GM12875 (cell line): ENCODE data around the gene BTRC.

Experiments
- H3K4me3 ChIP-seq: one replicate; pipeline ENCODE4 v1.5.1; 2011; ENCODE audit warnings: low read depth, low read length, control low read depth
- TF ChIP-seq, protein P1 (sequence below): IDR thresholded peaks from 2 replicates; pipeline ENCODE4 v1.5.1; 2011; ENCODE audit warnings: low read depth, mild to moderate bottlenecking, control low read depth, inconsistent platforms, low read length, moderate library complexity, borderline replicate concordance; ENCODE audit not compliant: insufficient read depth

Gene BTRC

DNA sequence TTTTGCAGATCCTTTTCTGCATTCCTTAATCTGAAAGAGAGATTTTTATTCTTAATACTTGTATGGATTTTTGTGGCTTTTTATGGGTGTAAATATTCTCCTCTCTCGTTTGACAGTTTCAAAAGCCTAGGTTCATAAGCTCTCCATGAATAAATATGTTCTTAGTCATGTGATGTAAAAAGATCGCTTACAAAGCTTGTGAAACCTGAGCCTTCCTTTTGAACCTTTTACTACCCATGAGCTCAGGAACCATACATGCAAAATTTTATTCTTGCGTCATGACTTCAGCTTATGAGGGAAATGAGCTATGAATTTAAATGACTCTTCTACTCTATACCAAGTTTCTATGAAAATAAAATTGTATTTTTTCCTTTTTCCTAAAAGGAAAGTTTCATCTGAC is 135.4 kb downstream of the BTRC start:
- TF ChIP-seq, protein P1, sequence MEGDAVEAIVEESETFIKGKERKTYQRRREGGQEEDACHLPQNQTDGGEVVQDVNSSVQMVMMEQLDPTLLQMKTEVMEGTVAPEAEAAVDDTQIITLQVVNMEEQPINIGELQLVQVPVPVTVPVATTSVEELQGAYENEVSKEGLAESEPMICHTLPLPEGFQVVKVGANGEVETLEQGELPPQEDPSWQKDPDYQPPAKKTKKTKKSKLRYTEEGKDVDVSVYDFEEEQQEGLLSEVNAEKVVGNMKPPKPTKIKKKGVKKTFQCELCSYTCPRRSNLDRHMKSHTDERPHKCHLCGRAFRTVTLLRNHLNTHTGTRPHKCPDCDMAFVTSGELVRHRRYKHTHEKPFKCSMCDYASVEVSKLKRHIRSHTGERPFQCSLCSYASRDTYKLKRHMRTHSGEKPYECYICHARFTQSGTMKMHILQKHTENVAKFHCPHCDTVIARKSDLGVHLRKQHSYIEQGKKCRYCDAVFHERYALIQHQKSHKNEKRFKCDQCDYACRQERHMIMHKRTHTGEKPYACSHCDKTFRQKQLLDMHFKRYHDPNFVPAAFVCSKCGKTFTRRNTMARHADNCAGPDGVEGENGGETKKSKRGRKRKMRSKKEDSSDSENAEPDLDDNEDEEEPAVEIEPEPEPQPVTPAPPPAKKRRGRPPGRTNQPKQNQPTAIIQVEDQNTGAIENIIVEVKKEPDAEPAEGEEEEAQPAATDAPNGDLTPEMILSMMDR, result no peak
- H3K4me3 ChIP-seq, result no peak overlapping the region

DNA sequence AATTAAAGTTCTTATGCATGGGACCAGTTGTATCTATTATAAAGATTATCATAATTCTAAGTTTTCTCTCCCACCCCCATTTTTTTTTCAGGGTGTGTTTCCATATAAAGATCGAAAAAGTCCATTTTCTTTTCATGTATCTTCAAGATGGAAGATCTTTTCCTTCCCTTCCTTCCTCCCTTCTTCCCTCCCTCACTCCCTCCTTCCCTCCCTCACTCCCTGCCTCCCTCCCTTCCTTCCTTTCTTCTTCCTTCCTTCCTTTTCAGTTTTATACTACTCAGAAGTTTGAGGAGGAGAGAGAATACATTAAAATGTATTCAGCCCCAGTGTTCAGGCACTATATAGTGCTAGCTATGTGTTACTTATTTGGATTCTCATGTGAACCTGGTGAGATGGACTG is 136.1 kb downstream of the BTRC start:
- no peak overlapping the region for H3K4me3 ChIP-seq
- TF ChIP-seq, protein P1, result no peak

DNA sequence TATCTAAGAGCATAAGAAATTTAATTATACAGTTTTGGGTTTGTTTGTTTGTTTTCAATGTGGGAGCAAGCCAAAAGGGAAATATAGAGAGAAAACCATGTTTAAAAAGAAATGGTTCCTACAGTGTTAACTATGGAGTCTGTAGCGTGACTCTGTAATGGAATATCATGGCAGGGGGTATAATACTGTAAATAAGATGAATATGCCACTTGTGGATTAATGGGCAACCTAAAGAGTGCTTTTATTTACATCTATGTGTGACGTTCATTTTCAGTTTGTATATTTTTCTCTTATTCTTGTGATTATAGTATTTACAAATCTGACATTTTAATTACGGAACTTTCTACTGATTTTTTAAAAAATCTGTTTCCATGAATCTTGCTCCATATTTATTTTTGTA is 138.2 kb downstream of the BTRC start:
- no peak overlapping the region for H3K4me3 ChIP-seq
- TF ChIP-seq, protein P1, result no peak

DNA sequence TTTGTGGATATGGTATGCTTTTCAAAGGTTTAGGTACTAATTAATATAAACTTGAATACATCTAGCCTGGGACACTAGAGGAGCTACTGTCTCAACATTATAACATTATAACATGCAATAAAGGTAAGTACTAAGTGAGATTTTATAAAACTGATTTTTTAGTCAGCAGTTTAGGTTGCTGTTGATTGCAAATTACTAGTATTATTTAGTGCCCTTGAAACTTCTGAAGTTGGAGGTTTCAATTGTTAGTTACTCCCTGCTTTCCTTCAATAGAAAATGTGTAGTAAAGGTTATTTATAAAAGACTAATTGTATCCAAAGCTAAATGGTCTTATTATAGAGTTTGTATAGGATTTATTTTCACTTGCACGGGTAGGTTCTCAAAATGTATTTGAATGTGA is 138.8 kb downstream of the BTRC start:
- no peak overlapping the region for H3K4me3 ChIP-seq
- TF ChIP-seq, protein P1, result no peak

DNA sequence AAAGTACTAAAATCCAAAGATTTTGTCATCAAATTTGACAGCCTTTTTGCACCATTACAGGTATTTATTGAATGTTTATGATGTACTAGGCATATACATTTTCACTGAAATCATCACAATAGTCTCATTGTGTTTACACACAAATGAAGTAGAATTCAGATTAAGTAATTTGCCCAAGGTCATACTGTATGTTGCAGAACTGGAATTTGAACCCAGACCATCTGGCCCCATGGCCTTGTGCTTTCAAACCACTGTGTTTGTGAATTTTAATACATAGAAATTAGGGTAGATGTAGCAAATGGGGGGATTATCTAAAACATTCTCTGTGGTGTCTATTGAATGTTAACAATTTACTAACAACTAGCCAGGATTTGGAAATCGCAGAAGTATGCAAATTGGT is 139.3 kb downstream of the BTRC start:
- TF ChIP-seq, protein P1, result no peak
- no peak overlapping the region for H3K4me3 ChIP-seq

DNA sequence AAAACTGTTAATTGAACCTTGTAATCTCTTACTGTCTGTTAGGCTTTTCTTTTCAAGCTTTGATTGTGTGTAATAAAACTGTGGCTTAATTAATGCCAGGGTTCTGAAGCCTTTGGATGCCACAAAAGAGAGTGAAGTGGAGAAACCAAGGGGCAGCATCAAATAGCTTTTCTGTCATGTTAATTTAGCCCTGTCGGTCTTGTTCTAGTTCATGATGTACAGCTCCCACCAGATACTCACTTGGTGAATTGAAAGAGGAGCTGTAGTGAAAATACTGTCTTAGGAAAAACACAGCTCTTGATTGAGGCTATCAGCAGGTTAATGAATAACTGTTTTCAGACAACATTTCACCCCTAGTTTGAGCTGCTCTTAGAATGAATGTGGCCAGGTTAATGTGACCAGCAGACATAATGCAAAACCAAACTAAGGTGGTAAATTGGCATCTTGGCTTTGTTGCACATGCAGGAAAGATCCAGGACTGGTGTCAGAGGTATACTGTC is 139.9 kb downstream of the BTRC start:
- no peak overlapping the region for H3K4me3 ChIP-seq
- TF ChIP-seq, protein P1, result no peak

DNA sequence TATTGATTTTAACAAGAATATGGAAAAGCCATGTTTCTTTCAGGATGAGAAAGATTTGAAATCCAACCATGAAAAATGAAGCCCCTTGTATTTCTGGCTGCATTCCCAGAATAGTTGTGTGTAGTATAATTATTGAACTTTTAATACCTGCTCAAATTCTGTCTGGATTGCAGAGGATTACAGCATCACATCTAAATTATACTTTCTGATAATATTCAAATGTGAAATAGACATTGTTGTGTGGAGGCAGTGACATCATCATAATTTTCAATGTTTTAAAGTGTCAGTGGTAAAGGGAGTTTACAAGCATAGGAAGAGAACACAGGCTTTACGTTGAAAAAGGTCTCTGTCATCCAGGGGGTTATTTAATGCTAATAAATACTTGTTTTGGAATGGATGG is 140.7 kb downstream of the BTRC start:
- H3K4me3 ChIP-seq, result no peak overlapping the region
- TF ChIP-seq, protein P1, result no peak
